Stomach (tissue), 4 donors: ENCODE data around the gene HSF4.

ENCODE experiments used
- EP300 ChIP-seq: sonication (generic); formaldehyde crosslinking; IDR thresholded peaks from one replicate; pipeline ENCODE4 v1.6.1; 2017; ENCODE audit warnings: antibody characterized with exemption
- POLR2A ChIP-seq, 4 donors: fragments of 450-650 bp; IDR thresholded peaks; one replicate each; pipeline ENCODE4 v1.6.1; 2016; ENCODE audit warnings: antibody characterized with exemption in 4 of 4, control low read depth in 2 of 4, mild to moderate bottlenecking in 1 of 4, moderate library complexity in 1 of 4
- TF ChIP-seq, protein P1 (sequence below), 7 experiments: fragments of 450-650 bp in 4 of 7; fragments of 200-600 bp in 3 of 7; sonication (generic) in 3 of 7; IDR thresholded peaks; one replicate each; pipeline ENCODE4 v1.5.1; 2016 to 2019; ENCODE audit warnings: antibody characterized with exemption in 7 of 7, control low read depth in 2 of 7, mild to moderate bottlenecking in 1 of 7

GRCh38 chr16:67216612-67217490 lies 52.3 kb downstream of the HSF4 start:
- TF ChIP-seq, protein P1, sequence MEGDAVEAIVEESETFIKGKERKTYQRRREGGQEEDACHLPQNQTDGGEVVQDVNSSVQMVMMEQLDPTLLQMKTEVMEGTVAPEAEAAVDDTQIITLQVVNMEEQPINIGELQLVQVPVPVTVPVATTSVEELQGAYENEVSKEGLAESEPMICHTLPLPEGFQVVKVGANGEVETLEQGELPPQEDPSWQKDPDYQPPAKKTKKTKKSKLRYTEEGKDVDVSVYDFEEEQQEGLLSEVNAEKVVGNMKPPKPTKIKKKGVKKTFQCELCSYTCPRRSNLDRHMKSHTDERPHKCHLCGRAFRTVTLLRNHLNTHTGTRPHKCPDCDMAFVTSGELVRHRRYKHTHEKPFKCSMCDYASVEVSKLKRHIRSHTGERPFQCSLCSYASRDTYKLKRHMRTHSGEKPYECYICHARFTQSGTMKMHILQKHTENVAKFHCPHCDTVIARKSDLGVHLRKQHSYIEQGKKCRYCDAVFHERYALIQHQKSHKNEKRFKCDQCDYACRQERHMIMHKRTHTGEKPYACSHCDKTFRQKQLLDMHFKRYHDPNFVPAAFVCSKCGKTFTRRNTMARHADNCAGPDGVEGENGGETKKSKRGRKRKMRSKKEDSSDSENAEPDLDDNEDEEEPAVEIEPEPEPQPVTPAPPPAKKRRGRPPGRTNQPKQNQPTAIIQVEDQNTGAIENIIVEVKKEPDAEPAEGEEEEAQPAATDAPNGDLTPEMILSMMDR (IDR thresholded peaks at IDR 0.05): no peak
- TF ChIP-seq POLR2A (IDR thresholded peaks at IDR 0.05) (no peak), EP300 (no peak)
